Stimulated activated CD8-positive, alpha-beta memory T cell treated with anti-CD3 and anti-CD28 coated beads, Interleukin-15, amount 100 ng/mL, for 1 hour (primary cell): ENCODE measurements around the gene NEIL3.
"Not testable (repeated sequence)": the region's sequence is repeated elsewhere in the genome, so short reads cannot be mapped to it uniquely, and the experiment has no call there.

ENCODE experiments used
- DNase-seq: peaks from one replicate; pipeline ENCODE4 v3.0.0-alpha.2; 2020; ENCODE audit warnings: low read depth

NEIL3 gene

GRCh38 chr4:177302371-177303100 is 7.1 kb upstream of the NEIL3 start:
- DNase-seq = no peak

DNA sequence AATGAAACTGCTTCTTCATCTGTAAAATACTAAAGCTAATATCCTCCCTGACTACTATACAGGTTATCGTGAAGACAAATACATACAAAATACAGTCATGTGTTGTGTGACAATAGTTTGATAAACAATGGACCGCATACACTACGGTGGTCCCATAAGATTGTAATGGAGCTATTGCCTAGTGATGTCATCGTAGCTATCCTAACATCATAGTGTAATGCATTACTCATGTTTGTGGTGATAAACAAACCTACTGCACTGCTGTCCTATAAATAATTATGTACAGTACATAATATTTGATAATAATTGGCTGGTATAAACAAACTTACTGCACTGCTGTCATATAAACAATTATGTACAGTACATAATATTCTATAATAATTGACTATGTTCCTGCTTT is 5.6 kb upstream of the NEIL3 start:
- no peak for DNase-seq

DNA sequence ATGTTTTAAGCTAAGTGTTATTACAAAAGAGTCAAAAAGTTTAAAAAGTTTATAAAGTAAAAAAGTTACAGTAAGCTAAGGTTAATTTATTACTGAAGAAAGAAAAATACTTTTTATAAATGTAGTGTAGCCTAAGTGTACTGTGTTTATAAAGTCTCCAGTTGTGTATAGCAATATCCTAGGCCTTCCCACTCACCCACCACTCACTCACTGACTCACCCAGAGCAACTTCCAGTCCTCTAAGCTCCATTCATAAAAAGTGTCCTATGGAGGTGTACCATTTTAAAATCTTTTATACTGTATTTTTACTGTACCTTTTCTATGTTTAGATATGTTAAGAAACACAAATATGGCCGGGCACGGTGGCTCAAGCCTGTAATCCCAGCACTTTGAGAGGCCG is 4.8 kb upstream of the NEIL3 start:
- DNase-seq = not testable (repeated sequence)

DNA sequence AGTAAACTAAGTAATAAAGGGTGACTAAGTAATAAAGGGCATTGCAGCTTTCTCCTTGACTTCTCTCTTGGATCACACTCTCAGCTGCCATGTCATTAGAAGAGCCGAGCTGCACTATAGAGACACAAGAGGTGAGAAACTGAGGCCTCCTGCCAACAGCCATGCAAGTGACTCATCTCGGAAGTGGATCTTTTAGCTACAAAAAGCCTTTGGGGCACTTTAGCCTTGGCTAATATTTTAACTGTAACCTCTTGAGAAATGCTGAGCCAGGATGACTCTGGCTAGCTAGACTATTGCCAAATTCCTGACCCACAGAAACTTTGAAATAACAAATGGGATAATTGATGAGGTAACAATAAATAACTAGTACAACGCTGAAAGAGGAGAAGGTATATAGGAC is 1.5 kb upstream of the NEIL3 start:
- DNase-seq = no peak

GRCh38 chr4:177308847-177309521 is 690 bp upstream of the NEIL3 start:
- no peak for DNase-seq

GRCh38 chr4:177311589-177311988 is 1.9 kb downstream of the NEIL3 start:
- no peak for DNase-seq

- no peak for DNase-seq
Observed at GRCh38 chr4:177313263-177313662, 3.6 kb downstream of the NEIL3 start.

GRCh38 chr4:177315767-177316464 is 6.2 kb downstream of the NEIL3 start:
- DNase-seq = no peak

DNA sequence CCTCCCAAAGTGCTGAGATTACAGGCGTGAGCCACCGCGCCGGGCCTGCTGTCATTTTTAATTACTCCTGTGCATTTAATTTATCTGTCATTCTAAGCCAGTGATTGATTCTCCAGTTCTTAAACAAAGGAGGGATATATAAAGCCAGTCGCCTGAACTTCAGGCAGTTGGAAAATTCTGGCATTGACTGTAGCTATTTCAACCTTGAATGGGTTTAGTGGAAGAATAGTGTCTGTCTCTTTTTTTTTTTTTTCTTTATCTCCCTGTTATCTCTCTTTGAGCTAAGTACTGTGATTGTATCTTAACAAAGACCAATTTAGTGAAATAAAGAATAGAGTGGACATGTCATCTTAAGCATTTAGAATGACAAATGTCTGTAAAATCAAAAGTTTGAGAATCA is 11.0 kb downstream of the NEIL3 start:
- DNase-seq = no peak

DNA sequence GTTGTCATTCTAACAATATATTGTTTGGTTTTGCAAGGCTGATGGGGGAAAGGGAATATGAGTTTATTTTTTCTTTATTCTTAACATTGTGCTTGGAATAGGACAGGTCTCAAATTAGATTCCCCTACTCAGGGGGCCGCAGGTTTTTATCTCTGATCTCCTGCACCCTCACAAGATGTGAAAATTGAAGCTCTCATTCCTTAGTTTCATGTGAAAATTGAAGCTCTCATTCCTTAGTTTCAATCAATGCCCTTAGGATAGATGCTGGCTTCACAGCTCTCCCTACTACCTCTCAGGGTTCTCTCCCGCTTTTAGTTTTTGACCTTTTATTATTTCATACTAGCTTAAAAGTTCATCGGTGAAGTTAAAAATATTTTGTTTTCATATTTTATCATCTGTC is 12.0 kb downstream of the NEIL3 start:
- DNase-seq = no peak

- no peak for DNase-seq
Observed at GRCh38 chr4:177322266-177322665, 12.6 kb downstream of the NEIL3 start.

GRCh38 chr4:177322881-177323280 is 13.2 kb downstream of the NEIL3 start:
- DNase-seq = no peak

GRCh38 chr4:177323416-177323815 is 13.7 kb downstream of the NEIL3 start:
- DNase-seq = no peak

DNA sequence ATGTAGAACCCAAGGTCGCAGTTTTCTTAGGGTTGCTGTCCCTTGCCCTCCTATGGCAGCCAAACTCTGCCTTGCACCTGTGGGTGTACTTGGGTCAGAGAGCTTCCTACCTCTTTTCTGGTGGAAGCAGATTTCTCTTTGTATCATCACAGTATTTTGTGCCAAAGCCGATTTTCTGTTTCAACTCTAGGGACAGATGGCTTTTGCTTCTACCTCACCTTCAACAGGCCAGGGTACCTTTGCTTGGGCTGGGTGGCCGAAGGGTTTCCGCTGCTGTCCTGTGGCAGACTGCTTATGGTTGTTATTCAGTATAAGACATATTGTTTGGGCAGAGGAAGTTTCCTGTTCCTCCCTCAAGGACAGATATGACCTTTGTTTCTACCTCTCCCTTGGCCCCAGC is 22.4 kb downstream of the NEIL3 start:
- no peak for DNase-seq

DNA sequence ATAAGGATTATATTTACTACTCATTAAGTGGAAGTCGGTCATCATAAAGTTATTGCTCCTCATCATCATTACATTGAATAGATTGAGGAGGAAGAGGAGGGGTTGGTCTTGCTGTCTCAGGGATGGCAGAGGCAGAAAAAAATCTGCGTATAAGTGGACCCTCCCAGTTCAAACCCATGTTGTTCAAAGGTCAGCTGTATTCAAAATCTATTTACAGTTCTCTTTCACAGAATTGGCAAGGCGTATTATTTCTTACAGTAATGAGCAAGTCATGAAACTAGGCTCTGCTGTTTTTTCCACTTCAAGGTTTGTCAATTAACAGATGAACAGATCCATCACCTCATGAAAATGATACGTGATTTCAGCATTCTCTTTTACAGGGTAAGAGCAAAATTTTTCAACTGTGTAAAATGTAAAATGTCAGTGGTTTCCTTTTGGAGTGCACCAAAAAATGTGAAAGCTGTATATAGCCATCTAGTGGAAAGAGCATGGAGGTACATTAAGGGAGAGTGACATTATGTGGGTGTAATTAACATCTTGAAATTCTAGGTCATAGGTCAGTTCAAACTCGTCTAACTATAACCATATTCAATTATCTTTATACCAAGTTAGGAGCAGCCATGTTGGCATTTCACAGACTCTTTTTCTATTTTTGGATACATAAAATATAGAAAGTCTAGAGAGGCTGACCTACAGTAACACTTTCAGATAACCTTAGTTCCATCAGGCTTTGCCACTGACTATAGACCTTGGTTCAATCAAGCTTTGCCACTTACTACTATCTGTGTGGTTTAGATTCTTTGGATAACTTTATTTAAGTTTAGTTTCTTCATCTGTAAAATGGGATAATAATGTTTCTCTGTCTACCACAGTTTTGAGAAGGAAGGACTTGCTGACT is 30.1 kb downstream of the NEIL3 start:
- DNase-seq = no peak

DNA sequence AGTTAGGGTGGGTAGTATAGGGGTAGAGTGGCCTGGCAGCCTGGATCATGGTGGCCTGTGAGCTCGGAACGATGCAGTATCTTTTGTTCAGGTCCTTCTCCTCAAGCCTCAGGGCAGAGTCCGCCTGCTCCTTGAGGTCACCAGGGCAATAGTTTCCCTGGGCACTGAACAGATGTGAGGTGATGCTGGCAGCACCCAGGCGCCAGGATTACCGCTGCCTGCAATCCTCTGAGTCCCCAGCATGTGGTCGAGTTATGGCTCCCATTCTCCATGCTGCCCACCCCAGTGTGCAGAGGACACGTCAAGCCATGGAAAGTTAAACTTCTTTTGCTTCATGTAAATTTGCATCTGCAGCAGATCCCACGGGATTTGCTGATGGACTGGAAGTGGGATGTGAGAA is 38.7 kb downstream of the NEIL3 start:
- DNase-seq = no peak

DNA sequence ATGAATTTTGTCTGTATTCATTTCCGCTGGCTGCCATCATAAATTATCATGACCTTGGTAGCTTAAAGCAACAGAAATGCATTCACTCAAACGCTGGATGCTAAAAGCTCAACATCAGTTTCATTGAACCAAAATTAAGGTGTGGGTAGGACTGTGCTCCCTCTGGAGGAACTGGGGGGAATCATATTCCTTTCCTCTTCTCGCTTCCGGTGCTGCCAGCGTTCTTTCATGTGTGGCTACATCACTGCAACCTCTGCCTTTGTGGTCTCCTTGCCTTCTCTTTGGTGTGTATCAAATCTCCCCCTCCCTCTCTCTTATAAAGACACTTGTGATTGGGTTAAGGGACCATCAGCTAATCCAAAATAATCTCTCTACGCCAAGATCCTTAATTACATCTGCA is 39.5 kb downstream of the NEIL3 start:
- DNase-seq = no peak

DNA sequence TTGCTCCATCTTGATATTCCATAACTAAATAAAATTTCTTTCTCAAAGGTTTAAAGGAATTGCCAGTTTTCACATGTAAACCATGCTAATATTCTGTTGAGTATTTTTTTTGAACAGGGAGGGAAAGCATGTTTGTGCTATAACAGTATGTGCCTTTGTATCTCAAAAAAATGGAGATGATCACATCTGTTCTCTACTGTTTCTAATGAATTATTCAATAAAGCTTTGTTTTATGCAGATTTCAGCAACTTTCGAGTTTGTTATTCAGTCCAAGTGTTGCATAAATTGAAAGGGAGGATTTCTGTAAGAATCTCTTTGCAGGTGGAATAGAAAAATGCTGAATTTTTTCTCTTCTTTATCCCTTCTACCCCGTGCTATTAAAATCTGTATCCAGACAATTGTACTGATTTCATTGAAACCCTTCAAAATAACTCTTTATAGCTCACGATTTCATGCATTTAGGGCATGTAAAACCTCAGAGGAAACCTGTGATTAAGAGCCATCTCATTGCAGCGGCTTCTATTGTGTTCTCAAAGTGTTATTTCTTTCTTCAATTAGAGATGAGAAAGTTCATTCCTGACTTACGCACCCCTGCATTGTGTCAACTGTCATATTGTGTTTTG is 42.1 kb downstream of the NEIL3 start:
- no peak for DNase-seq

DNA sequence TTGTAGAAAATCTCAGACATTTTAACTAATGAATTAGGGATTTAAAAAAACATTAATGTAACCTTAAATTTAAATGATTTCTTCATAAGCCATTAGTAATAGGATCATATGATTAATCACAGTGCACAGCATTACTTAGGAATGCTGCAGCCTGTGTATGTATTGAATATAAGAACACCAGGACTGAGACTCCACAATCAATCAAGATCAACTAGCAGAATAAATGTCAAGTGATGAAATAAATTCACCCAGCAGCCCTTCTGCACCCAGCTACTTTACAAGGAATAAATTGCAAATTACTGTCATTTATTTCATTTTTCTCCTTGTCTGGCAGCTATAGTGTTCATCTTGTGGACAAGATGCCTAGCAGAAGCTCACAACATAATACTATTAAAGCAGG is 46.5 kb downstream of the NEIL3 start:
- DNase-seq = no peak

GRCh38 chr4:177356921-177357320 is 47.2 kb downstream of the NEIL3 start:
- no peak for DNase-seq

DNA sequence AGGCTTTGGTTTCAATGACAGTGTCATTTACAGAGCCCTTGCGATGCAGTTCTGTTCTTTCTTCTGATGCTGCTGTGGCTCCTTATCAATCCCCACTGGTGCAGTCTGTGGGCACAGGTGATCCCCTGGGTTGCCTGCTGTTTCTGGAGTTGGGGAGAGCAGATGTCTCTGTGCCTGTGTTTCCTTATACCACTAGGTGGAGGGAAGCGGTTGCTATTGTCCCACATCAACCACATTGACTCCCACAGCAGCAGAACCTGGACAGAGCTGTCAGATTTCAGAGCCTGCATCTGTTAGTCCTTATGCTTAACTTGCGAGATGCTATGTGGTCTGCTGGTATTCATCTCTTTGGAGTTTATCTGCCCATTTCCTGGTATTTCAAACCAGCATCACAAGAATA is 57.7 kb downstream of the NEIL3 start:
- no peak for DNase-seq

DNA sequence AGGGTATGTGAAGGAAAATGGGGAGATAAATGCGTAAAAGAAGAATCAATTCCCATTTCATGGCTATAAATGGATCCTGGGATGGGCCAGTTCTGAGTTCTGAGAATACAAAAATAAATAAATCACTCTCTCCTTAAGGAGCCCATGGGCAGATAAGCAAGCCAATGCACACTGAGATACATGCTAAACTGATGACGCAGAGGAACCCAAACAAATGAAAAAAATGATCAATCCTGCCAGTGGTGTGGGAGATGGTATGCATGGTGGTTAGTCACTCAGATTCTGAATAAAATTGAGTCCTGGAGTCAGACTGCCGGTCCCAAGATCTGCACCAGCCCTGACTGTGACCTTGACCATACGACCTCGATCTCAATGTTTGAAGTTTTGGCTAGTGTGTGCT is 59.7 kb downstream of the NEIL3 start:
- no peak for DNase-seq
